Non-pigmented ciliary epithelial cell (primary cell): ENCODE results near the gene PBXIP1.
"Not testable (repeated sequence)": the region's sequence is repeated elsewhere in the genome, so short reads cannot be mapped to it uniquely, and the experiment has no call there.

Experiments
- DNase-seq: peaks from one replicate; pipeline ENCODE4 v3.0.0-alpha.2; 2010; ENCODE audit warnings: low read depth

Gene PBXIP1

GRCh38 chr1:154936555-154937084 lies 19.3 kb downstream of the PBXIP1 start, which contains the start of gene PMVK:
Gene PMVK, minus strand, starts transcription at chr1:154936719. Its CDS starts 34 bp downstream, at chr1:154936685.
- peak; percentile 84 for DNase-seq

- DNase-seq: no peak
These were observed 19.9 kb downstream of the PBXIP1 start for GRCh38 chr1:154935749-154936554.

GRCh38 chr1:154934358-154934948 lies 21.4 kb downstream of the PBXIP1 start:
- no peak for DNase-seq

GRCh38 chr1:154931940-154932487 lies 23.9 kb downstream of the PBXIP1 start:
- DNase-seq: no peak

GRCh38 chr1:154926201-154926600 lies 29.7 kb downstream of the PBXIP1 start:
- no peak for DNase-seq

GRCh38 chr1:154925335-154926170 lies 30.3 kb downstream of the PBXIP1 start:
- DNase-seq: no peak

GRCh38 chr1:154923695-154924094 lies 32.2 kb downstream of the PBXIP1 start:
- DNase-seq: no peak

GRCh38 chr1:154913273-154913672 lies 42.6 kb downstream of the PBXIP1 start:
- DNase-seq: no peak

GRCh38 chr1:154912755-154913154 lies 43.1 kb downstream of the PBXIP1 start:
- DNase-seq: no peak

GRCh38 chr1:154911691-154912550 lies 44.0 kb downstream of the PBXIP1 start:
- DNase-seq: no peak

GRCh38 chr1:154910851-154911250 lies 45.0 kb downstream of the PBXIP1 start:
- DNase-seq: no peak

GRCh38 chr1:154908937-154909336 lies 47.0 kb downstream of the PBXIP1 start:
- no peak for DNase-seq

GRCh38 chr1:154908129-154908528 lies 47.8 kb downstream of the PBXIP1 start:
- not testable (repeated sequence) for DNase-seq

- no peak for DNase-seq
These were observed 49.2 kb downstream of the PBXIP1 start for GRCh38 chr1:154906621-154907081.

- no peak for DNase-seq
These were observed 52.8 kb downstream of the PBXIP1 start for GRCh38 chr1:154902938-154903566.

- DNase-seq: no peak
These were observed 54.3 kb downstream of the PBXIP1 start for GRCh38 chr1:154901591-154901990.

- DNase-seq: no peak
These were observed 56.9 kb downstream of the PBXIP1 start for GRCh38 chr1:154899041-154899440.

GRCh38 chr1:154896771-154897286 lies 59.1 kb downstream of the PBXIP1 start:
- no peak for DNase-seq

GRCh38 chr1:154895798-154896197 lies 60.1 kb downstream of the PBXIP1 start:
- DNase-seq: no peak
